ENCODE data around the gene SBK3.
A peak's percentile ranks its signal among the peaks of the same experiment; 100 is the strongest.
"Not testable (repeated sequence)": the region's sequence is repeated elsewhere in the genome, so short reads cannot be mapped to it uniquely, and the experiment has no call there.

The SBK3 gene

DNA sequence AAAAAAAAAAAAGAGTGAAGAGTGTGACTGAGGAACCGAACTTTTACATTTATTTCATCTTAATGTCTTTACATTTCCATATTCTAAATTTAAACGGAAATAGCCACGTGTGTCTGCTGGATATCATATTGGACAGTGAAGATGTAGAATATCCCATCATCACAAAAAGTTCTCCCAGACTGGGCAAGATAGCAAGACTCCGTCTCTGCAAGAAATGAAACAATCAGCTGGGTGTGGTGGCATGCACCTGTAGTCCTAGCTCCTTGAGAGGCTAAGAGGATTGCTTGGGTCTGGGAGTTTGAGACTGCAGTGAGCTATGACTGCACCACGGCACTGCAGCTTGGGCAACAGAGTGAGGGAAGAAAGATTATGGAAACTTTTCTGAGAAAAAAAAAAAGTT, 31.4 kb upstream of the SBK3 start:
- DNase-seq (ENCODE audit: low spot score): no peak

DNA sequence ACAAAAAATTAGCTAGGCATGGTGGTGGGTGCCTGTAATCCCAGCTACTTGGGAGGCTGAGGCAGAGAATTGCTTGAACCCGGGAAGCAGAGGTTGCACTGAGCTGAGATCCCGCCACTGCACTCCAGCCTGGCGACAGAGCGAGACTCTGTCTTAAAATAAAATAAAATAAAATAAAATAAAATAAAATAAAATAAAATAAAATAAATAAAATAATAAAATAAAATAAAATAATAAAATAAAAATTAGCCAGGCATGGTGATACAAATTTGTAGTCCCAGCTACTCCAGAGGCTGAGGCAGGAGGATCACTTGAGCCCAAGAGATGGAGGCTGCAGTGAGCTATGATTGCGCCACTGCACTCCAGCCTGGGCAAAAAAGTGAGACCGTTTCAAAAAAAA, 28.6 kb upstream of the SBK3 start:
- not testable (repeated sequence) for DNase-seq (ENCODE audit: low spot score)

DNA sequence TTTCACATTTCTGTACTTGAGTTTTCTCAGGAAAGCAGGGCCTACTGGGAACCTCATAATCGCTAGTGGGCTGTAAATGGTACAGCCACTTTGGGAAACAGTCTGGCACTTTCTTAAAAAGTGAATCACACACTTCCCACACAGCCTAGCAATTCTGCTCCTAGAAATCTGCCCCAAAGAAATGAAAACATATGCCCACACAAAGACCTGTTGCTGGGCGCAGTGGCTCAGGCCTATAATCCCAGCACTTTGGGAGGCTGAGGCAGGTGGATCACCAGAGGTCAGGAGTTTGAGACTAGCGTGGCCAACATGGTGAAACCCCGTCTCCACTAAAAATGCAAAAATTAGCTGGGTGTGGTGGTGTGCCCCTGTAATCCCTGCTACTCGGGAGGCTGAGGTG, 24.1 kb upstream of the SBK3 start:
- DNase-seq (ENCODE audit: low spot score): not testable (repeated sequence)

DNA sequence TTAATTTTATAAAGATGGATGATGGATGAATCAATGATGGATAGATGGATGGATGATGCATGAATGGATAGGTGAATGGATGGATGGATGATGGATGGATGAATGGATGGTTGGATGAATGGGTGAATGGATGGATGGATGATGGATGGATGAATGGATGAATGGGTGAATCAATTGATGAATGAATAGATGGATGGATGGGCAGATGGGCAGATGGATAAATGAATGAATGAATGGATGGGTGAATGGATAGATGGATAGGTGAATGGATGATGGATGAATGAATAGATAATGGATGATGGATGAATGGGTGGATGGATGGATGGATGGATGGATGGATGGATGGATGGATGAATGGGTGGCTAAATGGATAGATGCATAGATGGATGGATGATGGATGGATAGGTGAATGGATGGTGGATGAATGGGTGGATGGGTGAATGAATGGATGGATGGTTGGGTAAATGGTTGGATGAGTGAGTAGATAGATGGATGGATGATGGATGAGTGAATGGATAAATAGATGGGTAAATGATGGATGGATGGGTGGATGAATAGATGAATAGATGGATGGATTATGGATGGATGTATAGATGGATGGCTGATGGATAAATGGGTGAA, 22.5 kb upstream of the SBK3 start:
- DNase-seq (ENCODE audit: low spot score): no peak

DNA sequence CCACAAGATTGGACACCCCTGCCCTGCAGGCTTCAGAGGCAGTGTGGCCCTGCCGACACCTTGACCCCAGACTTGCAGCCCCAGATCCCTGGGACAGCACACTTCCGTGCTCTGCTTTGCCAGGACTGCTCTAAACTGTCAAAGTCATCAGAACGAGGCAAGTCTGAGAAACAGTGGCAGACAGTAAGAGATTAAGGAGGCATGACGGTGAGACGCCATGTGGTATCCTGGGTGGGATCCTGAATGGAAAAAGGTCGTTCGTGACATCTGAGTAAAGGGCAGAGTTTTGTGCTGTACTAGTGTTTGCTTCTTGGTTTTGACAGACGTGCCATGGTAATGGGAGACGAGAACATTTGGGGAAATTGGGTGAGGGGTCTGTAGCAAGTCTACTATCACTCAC, 21.5 kb upstream of the SBK3 start:
- no peak for DNase-seq (ENCODE audit: low spot score)

DNA sequence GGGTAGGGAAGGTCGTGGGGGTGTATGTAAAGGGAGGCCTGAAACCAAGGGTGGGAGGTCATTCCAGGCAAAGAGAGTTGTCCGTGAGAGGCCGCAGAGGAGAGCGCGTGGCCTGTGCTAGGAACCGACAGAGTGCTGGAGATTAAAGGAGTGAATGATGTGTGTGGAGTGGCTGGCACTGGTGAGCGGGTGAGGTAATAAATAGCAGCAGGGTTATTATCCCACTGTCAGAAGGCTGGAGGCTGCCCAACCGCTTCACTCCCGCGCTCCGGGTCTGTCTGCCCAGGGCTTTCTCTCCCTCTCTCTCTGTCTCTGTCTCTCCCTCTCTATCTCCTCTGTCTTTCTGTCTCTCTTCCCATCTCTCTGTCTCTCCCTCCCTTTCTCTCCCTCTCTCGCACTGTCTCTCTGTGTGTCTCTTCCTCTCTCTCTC, 17.9 kb upstream of the SBK3 start:
- no peak for DNase-seq (ENCODE audit: low spot score)

DNA sequence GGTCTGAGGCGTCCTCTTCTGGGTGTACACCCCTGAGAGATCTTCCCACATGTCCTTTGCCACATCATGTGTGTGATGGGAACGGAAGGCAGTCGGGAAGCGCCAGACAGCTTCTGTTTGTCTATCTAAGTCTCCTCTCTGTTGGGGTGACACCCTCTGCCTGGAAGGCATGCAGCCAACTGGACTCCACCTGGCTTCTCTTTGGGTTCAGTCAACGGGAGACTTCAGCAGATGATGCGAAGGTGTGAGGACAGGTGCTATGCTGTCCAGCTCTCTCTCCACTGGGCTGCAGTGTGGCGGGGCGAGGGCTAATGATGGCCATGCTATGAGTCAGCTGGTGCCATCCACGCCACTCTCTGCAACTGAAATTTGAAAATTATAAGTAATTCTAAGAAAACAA, 14.3 kb upstream of the SBK3 start:
- no peak for DNase-seq (ENCODE audit: low spot score)

DNA sequence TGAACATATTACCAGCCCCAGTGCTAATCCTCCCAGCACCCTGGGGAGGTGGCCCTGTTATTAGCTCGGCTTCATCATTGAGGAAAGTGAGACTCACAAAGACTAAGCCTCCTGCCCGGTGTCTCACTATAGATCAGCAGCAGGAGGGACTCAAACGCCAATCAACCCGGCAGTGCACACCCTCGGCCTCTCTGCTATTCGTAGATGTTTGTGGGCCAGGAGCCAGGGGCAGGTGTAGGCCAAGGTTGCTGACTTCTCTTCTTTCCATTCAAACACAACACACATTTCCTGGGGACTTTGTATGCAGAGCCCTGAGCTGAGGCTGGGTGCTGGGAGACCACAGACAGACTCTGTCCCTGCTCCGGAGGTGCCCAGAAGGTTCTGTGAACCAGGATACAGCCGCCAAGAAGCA, 9.4 kb upstream of the SBK3 start:
- DNase-seq (ENCODE audit: low spot score): no peak

DNA sequence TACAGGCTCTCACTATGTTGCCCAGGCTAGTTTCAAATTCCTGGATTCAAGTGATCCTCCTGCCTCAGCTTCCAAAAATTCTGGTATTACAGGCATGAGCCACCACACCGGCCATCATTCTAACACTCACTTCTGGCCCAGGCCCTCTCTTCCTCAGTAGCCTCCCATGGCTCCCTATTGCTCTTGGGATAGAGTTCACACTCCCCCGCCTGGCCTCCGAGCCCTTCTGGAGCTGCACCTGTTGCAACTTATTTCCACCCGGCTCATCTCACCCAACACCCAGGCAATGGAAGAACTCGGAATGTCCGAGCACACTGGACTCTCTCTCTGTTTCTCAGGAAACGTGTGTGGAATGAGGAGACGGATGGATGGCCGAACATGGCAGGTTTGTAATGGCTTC, 9.0 kb upstream of the SBK3 start:
- DNase-seq (ENCODE audit: low spot score): no peak

DNA sequence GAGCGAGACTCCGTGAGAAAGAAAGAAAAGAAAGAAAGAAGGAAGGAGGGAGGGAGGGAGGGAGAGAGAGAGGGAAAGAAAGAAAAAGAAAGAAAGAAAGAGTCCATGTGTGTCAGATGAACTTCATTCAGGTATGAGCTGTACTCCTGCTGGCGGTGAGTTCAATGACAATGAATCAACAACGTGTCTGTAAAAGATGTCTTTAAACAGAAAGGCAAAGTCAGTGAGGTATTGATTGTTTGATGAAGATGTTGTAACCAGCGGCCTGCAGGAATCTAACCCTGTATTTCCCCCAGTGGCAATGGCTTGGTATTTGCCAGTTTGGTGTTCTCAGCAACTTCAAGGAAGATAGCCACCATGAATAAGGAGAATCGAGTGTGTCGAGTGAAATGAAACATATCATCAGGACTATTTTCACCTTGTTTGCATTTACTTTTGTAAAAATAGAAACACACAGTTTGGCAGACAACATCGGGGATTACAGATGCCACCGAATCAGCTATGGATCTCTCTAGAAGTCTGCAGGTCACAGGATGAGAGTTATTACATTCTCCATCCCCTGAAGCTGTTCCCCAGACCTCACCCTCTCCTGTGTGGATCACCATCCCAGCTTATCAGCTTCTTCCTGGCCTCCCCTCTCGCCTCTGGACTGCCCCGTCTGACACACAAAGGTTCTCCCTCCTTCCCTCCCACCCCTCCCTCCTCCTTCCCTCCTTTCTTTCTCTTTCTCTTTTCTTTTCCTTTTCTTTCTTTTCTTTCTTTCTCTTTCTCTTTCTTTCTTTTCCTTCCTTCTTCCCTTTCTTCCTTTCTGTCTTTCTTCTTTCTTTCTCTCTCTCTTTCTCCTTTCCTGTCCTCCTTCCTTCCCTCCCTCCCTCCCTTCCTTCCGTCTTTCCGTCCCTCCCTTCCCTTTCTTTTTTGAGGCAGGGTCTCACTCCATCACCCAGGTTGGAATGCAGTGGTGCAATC, 8.2 kb upstream of the SBK3 start:
- no peak for DNase-seq (ENCODE audit: low spot score)

DNA sequence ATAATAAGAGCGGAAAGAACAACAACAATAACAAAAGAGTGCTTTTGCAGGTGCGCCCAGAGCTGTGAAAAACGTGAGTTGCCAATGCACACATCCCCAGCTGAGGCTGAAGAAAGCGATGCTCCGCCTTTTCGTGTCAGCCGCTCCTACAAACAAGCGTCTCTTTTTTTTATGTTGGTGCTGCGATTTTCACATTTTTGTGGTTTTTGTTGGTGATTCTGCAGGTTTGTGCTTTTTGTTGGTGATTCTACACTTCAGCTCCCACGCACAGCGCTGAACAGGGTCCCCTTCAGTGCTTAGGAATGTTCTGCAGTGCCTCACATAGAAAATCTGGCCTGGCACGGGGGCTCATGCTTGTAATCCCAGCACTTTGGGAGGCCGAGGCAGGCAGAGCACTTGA, 7.3 kb upstream of the SBK3 start:
- peak; percentile 9 for DNase-seq (ENCODE audit: low spot score)

DNA sequence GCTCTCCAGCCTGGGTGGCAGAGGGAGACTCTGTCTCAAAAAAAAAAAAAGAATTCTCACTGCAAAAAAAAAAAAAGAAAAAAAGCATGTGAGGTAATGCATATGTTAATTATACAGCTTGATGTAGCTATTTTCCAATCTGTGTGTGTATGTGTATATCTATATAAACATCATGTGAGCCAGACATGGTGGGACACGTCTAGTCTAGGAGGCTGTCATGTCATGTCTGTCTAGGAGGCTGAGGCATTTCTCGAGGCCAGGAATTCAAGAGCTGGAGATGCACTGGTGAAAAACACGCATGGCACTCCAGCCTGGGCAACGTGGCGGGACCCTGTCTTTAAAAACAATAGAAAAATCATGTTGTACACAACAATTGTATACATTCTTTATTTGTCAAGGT, 6.9 kb upstream of the SBK3 start:
- no peak for DNase-seq (ENCODE audit: low spot score)

DNA sequence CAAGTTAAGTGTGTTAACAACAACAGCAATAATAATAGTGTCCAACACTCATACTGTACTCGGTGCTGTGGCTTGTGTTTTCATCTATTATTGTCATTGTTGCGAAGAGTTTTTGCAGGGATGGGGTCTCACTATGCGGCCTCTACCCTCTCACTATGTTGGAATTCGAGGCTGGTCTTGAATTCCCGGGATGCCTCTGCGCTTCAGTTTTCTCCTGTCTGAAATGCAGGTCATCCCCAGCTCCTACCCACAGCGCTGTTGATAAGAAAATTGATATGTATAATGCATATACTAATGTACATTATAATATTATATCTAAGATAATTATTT, 4.9 kb upstream of the SBK3 start:
- no peak for DNase-seq (ENCODE audit: low spot score)

DNA sequence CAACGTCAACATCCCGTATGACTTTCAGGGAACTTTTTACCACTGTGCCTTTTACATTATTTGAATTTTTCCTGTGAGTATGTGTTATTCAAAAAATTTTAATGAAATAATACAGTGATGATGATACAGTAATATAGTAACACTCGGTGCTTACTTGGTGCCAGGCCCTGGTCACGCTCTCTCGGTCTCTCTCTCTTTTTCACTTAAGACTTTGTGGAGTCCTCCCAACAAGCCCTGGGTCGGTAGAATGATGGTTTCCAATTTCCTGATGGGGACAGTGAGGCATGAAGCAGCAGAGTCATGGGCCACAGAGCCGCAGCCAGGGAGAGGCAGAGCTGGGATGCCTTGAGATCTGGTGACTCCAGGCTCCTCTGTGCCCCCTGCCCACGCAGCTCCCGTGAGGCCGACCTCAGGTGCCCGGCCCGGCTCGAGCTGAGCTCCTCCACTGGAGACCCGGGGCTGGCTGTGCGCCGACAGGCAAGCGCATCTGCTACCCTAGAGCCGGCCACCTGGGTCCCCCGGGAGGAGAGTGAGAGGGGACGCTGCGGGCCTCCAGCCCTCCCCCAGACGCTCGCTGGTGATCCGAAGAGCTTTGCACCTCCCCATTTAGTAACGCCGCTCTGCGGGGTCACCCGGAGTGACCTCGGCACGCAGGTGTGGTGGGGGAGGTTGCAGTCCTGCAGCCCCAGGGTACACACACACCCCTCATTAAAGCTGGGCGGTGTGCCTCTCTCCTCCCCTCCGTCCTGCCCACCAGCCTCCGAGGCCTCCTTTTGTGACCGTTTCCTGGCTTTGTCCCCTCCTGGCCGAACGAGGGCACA, 4.4 kb upstream of the SBK3 start:
- DNase-seq (ENCODE audit: low spot score): peak; percentile 94

DNA sequence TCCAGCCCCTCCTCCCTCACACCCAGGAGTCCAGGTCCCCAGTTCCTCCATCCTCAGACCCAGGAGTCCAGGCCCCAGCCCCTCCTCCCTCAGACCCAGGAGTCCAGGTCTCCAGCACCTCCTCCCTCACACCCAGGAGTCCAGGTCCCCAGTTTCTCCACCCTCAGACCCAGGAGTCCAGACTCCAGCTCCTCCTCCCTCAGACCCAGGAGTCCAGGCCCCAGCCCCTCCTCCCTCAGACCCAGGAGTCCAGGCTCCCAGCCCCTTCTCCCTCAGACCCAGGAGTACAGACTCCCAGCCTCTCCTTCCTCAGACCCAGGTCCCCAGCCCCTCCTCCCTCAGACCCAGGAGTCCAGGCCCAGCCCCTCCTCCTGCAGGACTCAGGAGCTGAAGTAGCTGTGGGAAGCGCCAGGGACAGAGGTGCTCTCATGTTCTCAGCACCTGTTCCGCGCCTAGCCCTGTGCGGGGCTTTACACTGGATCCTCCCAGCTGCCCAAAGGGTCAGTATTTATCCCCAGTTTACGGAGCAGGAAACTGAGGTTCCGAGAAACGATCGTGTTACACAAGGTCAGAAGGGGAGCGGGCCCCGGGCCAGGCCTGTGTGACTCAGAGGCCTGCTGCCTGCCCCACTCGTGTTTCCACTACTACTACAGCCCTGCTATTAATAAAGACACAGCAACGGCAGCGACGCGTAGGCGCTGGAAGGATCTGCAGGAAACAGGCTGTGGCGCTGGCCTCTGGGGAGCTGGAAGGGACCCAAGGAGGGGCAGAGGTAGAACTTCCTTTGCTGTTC, 1.7 kb upstream of the SBK3 start:
- DNase-seq (ENCODE audit: low spot score): peak; percentile 6

DNA sequence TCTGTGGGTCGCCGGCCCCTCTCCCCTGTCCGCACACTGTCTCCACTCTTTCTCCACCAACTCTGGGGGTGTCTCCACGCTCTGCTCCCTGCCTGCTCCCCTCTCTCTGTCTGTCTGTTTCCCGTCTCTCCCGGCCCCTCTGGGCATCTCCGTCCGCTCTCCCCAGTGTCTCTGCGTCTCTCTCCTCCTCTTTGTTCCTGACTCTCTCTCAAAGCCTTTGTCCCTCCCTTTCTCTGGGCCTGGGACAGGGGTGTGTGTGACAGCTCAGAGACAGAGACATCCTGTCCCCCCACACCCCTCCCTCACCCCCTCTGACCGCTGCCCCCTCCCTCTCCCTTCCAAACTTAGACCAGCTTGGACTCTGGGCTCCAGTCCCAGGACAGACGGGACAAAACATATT, 668 bp upstream of the SBK3 start:
- DNase-seq (ENCODE audit: low spot score): no peak

DNA sequence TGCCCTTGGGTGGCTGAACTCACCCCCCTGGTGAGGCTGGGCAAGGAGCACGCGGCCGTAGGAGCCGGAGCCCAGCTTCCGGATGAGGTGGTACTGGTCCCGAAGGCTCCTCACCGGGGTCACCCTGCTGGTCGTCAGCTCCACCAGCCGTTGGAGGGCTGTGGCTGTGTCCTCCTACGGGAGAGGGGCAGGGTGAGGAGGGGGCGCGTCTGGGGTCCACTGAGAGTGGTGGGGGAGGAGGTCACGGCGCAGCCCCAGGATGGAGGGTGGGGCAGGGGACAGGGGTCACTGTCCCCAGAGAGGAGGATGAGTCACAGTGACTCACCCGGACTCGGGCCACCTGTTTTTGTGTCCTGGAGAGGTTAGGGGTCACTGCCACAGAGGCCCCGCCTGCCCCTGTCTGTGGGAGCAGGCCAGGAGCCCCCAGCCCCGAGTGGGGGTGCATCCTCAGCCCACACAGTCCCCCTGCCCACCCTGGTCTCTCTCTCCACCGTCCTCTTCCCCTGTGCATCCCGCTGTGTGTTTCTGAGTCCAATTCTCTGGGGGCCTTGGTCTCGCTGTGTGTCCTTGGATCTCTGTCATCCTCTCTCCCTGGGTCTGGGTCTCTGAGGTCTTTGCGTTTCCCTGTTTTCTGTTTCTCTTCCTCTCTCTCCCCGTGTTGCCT, 435 bp downstream of the SBK3 start:
- DNase-seq (ENCODE audit: low spot score): no peak

DNA sequence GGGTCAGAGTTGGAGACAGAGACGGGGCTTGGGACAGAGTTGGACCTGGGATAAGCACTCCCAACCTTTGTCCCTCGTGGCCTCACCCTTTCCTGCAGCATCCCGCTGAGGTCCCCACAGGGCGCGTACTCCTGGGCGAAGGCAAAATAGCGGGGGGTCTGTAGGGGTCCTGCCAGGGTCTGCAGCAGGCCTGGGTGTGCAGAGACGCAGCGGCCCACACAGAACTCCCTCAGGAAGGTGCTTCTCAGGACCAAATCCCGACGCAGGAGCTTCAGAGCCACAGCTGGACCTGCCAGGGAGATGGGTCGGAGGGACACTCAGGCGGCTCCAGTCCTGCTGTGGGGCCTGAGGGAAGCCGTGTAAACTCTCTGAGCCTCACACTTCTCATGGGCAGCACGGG, 1.3 kb downstream of the SBK3 start:
- no peak for DNase-seq (ENCODE audit: low spot score)

DNA sequence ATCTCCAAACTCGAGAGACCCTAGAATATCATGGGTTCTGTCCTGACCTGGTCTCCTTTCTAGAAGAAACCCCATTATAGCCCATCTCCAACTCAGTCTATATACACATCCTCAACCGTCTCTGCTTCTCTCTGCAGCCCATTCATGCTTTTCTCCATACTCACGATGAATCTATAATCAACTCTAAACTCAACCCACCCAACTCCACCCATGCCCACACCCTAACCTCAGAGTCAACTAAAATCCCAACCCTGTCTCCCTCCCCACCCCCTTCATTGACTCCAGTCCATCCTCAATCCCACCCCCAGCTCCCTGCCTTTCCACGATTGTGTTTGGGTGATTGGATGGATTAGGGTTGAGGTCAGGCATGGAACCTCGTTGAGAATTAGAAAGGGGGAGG, 1.8 kb downstream of the SBK3 start:
- no peak for DNase-seq (ENCODE audit: low spot score)

DNA sequence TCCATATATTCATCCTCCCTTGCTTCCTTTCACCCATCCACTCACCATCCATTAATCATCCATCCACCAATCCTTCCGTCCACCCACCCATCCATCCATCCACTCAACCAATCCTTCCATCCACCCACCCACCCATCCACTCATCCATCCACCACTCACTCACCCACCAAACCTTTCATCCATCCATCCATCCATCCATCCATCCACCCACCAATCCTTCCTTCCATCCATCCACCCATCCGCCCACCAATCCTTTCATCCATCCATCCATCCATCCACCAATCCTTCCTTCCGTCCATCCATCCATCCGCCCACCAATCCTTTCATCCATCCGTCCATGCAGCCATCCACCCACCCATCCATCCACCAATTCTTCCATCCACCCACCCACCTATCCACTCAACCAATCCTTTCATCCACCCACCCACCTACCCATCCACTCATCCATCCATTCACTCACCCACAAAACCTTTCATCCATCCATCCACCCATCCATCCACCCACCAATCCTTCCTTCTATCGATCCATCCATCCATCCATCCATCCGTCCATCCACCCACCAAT, 3.0 kb downstream of the SBK3 start:
- DNase-seq (ENCODE audit: low spot score): no peak

DNA sequence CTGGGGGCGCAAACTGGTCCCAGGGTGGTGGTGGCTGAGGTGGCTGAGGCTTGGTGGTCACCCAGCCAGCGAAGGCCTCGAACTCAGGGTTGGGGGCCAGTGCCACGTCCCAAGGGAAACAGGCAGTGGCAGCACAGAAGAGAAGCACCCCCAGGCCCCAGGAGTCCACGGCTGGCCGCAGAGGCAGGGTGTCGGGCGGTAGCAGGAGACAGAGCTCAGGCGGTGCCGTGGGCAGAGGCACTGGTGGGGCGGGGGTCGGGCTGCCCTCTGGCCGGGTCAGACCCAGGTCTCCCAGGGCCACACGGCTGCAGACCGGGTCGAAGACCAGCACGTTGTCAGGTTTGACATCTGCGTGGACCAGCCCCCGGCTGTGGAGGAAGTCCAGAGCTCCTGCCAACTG, 4.3 kb downstream of the SBK3 start:
- DNase-seq (ENCODE audit: low spot score): no peak
